ENCODE measurements around the gene PTPN1. TPM values are rescaled to one million over a fixed set of nuclear protein-coding genes. Genes with fewer than 3 reads are reported as not detected.

Gene PTPN1
- polyA plus RNA-seq, 1 donor (not counting 4 experiments of a cell fraction or from before 2014, with no cell fraction given) = 61.6 TPM

- Histone ChIP-seq H3K4me1 (ENCODE audit: control insufficient read depth, extremely low read depth, insufficient read depth, low read length) (peaks cover 27% of the 10 kb centered on the region), H3K9me1 (ENCODE audit: control insufficient read depth, extremely low read depth, insufficient read depth, low read length) (peaks cover 16% of the 10 kb centered on the region), H3K4me3 (ENCODE audit: control insufficient read depth in 2 of 3, extremely low read depth in 1 of 3, insufficient read depth in 2 of 3, low read depth in 1 of 3, low read length in 3 of 3) (no peak overlapping the region), H3K27ac (ENCODE audit: control insufficient read depth, insufficient read depth, low read length) (no peak overlapping the region), H3K36me3 (ENCODE audit: control insufficient read depth in 2 of 2, extremely low read depth in 1 of 2, insufficient read depth in 2 of 2, low read length in 2 of 2) (peaks cover 8 to 24% of the 10 kb centered on the region in 2 experiments), H3K4me2 (ENCODE audit: control insufficient read depth, extremely low read depth, insufficient read depth, low read depth, low read length) (no peak overlapping the region), H3K9me3 (ENCODE audit: control insufficient read depth, low read depth, low read length) (no peaks in the 10 kb centered on the region), H2AFZ (ENCODE audit: control insufficient read depth, low read length) (no peak overlapping the region), H3K9ac (ENCODE audit: control insufficient read depth, extremely low read depth, insufficient read depth, low read length) (no peak overlapping the region), H4K20me1 (ENCODE audit: control insufficient read depth, extremely low read depth, insufficient read depth, low read length) (peaks cover 3% of the 10 kb centered on the region), H3K27me3 (ENCODE audit: control insufficient read depth, extremely low read depth, insufficient read depth, low read length) (no peaks in the 10 kb centered on the region), H3K79me2 (ENCODE audit: control insufficient read depth, insufficient read depth, low read length) (peaks cover 95% of the 10 kb centered on the region)
- TF ChIP-seq EZH2 (IDR thresholded peaks at IDR 0.05; ENCODE audit: low read length) = no peak
- no peak for TF ChIP-seq CTCF (optimal IDR thresholded peaks at IDR 0.05 in 1 of 3, IDR thresholded peaks at IDR 0.05 in 1 of 3, conservative IDR thresholded peaks at IDR 0.05 in 1 of 3; ENCODE audit: extremely low read depth in 1 of 3, insufficient read depth in 2 of 3, low read length in 3 of 3)
- no peak for DNase-seq (ENCODE audit: low read depth, low spot score)
- dilution Hi-C loops (cut with MboI; ENCODE audit: extremely low pct_ligation_motif_present, low sequenced_read_pairs) = no loop called here
- FAIRE-seq = no peak
Measured at GRCh38 chr20:50526403-50526989, 16.3 kb downstream of the PTPN1 start.

- no peak overlapping the region for H3K9ac ChIP-seq (ENCODE audit: control insufficient read depth, extremely low read depth, insufficient read depth, low read length)
- H3K27me3 ChIP-seq (ENCODE audit: control insufficient read depth, extremely low read depth, insufficient read depth, low read length) = no peaks in the 10 kb centered on the region
- H3K4me3 ChIP-seq (ENCODE audit: control insufficient read depth in 2 of 3, extremely low read depth in 1 of 3, insufficient read depth in 2 of 3, low read depth in 1 of 3, low read length in 3 of 3) = no peak overlapping the region
- no peak for DNase-seq (ENCODE audit: low read depth, low spot score)
- TF ChIP-seq CTCF (optimal IDR thresholded peaks at IDR 0.05 in 1 of 3, IDR thresholded peaks at IDR 0.05 in 1 of 3, conservative IDR thresholded peaks at IDR 0.05 in 1 of 3; ENCODE audit: extremely low read depth in 1 of 3, insufficient read depth in 2 of 3, low read length in 3 of 3) (no peak), EZH2 (IDR thresholded peaks at IDR 0.05; ENCODE audit: low read length) (no peak)
- no peak overlapping the region for H3K4me2 ChIP-seq (ENCODE audit: control insufficient read depth, extremely low read depth, insufficient read depth, low read depth, low read length)
- peaks cover 14% of the 10 kb centered on the region for H3K9me1 ChIP-seq (ENCODE audit: control insufficient read depth, extremely low read depth, insufficient read depth, low read length)
- H3K4me1 ChIP-seq (ENCODE audit: control insufficient read depth, extremely low read depth, insufficient read depth, low read length) = peaks cover 23% of the 10 kb centered on the region
- no peak overlapping the region for H3K27ac ChIP-seq (ENCODE audit: control insufficient read depth, insufficient read depth, low read length)
- H3K79me2 ChIP-seq (ENCODE audit: control insufficient read depth, insufficient read depth, low read length) = peaks cover 95% of the 10 kb centered on the region
- no peak overlapping the region for H2AFZ ChIP-seq (ENCODE audit: control insufficient read depth, low read length)
- peaks cover 7% of the 10 kb centered on the region for H4K20me1 ChIP-seq (ENCODE audit: control insufficient read depth, extremely low read depth, insufficient read depth, low read length)
- no peak for FAIRE-seq
- dilution Hi-C loops (cut with MboI; ENCODE audit: extremely low pct_ligation_motif_present, low sequenced_read_pairs) = no loop called here
- H3K9me3 ChIP-seq (ENCODE audit: control insufficient read depth, low read depth, low read length) = no peaks in the 10 kb centered on the region
- peaks cover 5 to 23% of the 10 kb centered on the region in 2 experiments for H3K36me3 ChIP-seq (ENCODE audit: control insufficient read depth in 2 of 2, extremely low read depth in 1 of 2, insufficient read depth in 2 of 2, low read length in 2 of 2)
Measured at GRCh38 chr20:50527068-50527605, 17.0 kb downstream of the PTPN1 start.

Measured in keratinocyte (primary cell).